HCT116 (cell line): Measurements from ENCODE around the gene NCOA6. TPM values are rescaled to one million over a fixed set of nuclear protein-coding genes. Genes with fewer than 3 reads are reported as not detected.

Source experiments
- ATAC-seq: fragments of 200-7000 bp; cut with Tn5 transposase; 2 replicates; pipeline ENCODE4 v1.9.1; 2020; ENCODE audit warnings: mild to moderate bottlenecking, moderate library complexity
- BruUV-seq: library from RNA; stranded (reverse); fragments of 400-500 nt; replicated peaks from 2 replicates; lab custom pipeline; 2021; lab: Mats Ljungman, UMichigan
- CTCF ChIA-PET: fragments of 300-600 bp; sonication (Branson Sonifier 250); formaldehyde crosslinking; loops from one replicate; lab custom pipeline; 2021; ENCODE audit warnings: antibody characterized with exemption; lab: Charles Lee
- POLR2A ChIA-PET: fragments of 300-600, 350-600 bp; sonication (Branson Sonifier 250); formaldehyde crosslinking; loops from one replicate; lab custom pipeline; 2021; ENCODE audit warnings: antibody characterized with exemption; lab: Charles Lee
- RAD21 ChIA-PET, 2 experiments: fragments of 300-600 bp; sonication (Branson Sonifier 250); formaldehyde crosslinking; loops; one replicate each; lab custom pipeline; 2023; ENCODE audit warnings: low total read pairs in 2 of 2; ENCODE audit not compliant: uncharacterized antibody in 2 of 2, unreplicated experiment in 2 of 2, low non-redundant PET in 1 of 2; lab: Charles Lee
- DNase-seq: peaks from one replicate; pipeline ENCODE4 v3.0.0-alpha.2; 2010; ENCODE audit warnings: low read depth, low spot score
- H2AFZ ChIP-seq: fragments of 200-600 bp; shearing (Covaris generic), sonication (generic); 2 replicates; pipeline ENCODE4 v1.6.1; 2017; ENCODE audit warnings: low read depth, mixed run types, mixed read lengths, antibody characterized with exemption, low read length; ENCODE audit not compliant: poor library complexity, severe bottlenecking
- H3K27ac ChIP-seq: 2 replicates; pipeline ENCODE4 v1.5.1; 2012; ENCODE audit warnings: low read depth, low read length
- H3K27me3 ChIP-seq: fragments of 200-600 bp; sonication (generic); 2 replicates; pipeline ENCODE4 v1.6.1; 2016; ENCODE audit warnings: mixed run types, low read length, mixed read lengths; ENCODE audit not compliant: insufficient read depth
- H3K36me3 ChIP-seq, 2 experiments: fragments of 200-500 bp in 1 of 2; fragments of 200-600 bp in 1 of 2; sonication (Bioruptor generic) in 1 of 2; sonication (generic) in 1 of 2; 2 replicates each; pipeline versions ENCODE4 v1.5.1 to v1.6.1; 2014 to 2016; ENCODE audit warnings: low read length in 2 of 2, inconsistent platforms in 1 of 2, mixed read lengths in 1 of 2, mixed run types in 1 of 2; ENCODE audit not compliant: insufficient read depth in 2 of 2, control insufficient read depth in 1 of 2
- H3K4me1 ChIP-seq, 2 experiments: fragments of 200-600 bp in 1 of 2; sonication (generic) in 1 of 2; 2 replicates each; pipeline versions ENCODE4 v1.5.1 to v1.6.1; 2012 to 2017; ENCODE audit warnings: low read length in 2 of 2, inconsistent platforms in 1 of 2, mild to moderate bottlenecking in 1 of 2, mixed read lengths in 1 of 2, mixed run types in 1 of 2, moderate library complexity in 1 of 2; ENCODE audit not compliant: insufficient read depth in 2 of 2, control insufficient read depth in 1 of 2
- H3K4me2 ChIP-seq: fragments of 200-600 bp; sonication (generic); 2 replicates; pipeline ENCODE4 v1.6.1; 2017; ENCODE audit warnings: mixed run types, low read length, mixed read lengths
- H3K4me3 ChIP-seq, 2 experiments: fragments of 200-600 bp in 1 of 2; sonication (generic) in 1 of 2; replicated peaks in 1 of 2; 2 replicates each; pipeline ENCODE4 v1.5.1; 2011 to 2016; ENCODE audit warnings: low read length in 2 of 2, control low read depth in 1 of 2, low read depth in 1 of 2, mild to moderate bottlenecking in 1 of 2, mixed read lengths in 1 of 2, mixed run types in 1 of 2
- H3K79me2 ChIP-seq: fragments of 200-600 bp; sonication (generic); 2 replicates; pipeline ENCODE4 v1.6.1; 2017; ENCODE audit warnings: mild to moderate bottlenecking, mixed run types, low read length, moderate library complexity, mixed read lengths; ENCODE audit not compliant: insufficient read depth
- H3K9ac ChIP-seq: fragments of 200-600 bp; sonication (generic); 2 replicates; pipeline ENCODE4 v1.6.1; 2016; ENCODE audit warnings: low read length, mixed read lengths
- H3K9me2 ChIP-seq: fragments of 200-600 bp; sonication (generic), shearing (Covaris generic); 2 replicates; pipeline ENCODE4 v1.6.1; 2017; ENCODE audit warnings: mixed run types, mild to moderate bottlenecking, moderate library complexity; ENCODE audit not compliant: insufficient read depth
- H3K9me3 ChIP-seq, 2 experiments: fragments of 200-500 bp in 1 of 2; fragments of 200-600 bp in 1 of 2; sonication (Bioruptor generic) in 1 of 2; sonication (generic) in 1 of 2; 2 replicates each; pipeline ENCODE4 v1.6.1; 2014 to 2017; ENCODE audit warnings: low read length in 2 of 2, mixed read lengths in 2 of 2, inconsistent platforms in 1 of 2, low read depth in 1 of 2, mild to moderate bottlenecking in 1 of 2, mixed run types in 1 of 2, moderate library complexity in 1 of 2; ENCODE audit not compliant: control insufficient read depth in 1 of 2, insufficient read depth in 1 of 2
- H4K20me1 ChIP-seq: fragments of 200-600 bp; sonication (generic), shearing (Covaris generic); 2 replicates; pipeline ENCODE4 v1.6.1; 2017; ENCODE audit warnings: mixed run types, mild to moderate bottlenecking, moderate library complexity; ENCODE audit not compliant: insufficient read depth
- CBX3 ChIP-seq: IDR thresholded peaks from 2 replicates; pipeline ENCODE4 v1.6.1; 2012; ENCODE audit warnings: low read depth
- ELF1 ChIP-seq: IDR thresholded peaks from 2 replicates; pipeline ENCODE4 v1.6.1; 2012; ENCODE audit warnings: low read depth, borderline replicate concordance
- EZH2 ChIP-seq: fragments of 200-600 bp; sonication (generic); IDR thresholded peaks from 2 replicates; pipeline ENCODE4 v1.6.1; 2017; ENCODE audit warnings: antibody characterized with exemption, mixed run types
- POLR2AphosphoS5 ChIP-seq: IDR thresholded peaks from 2 replicates; pipeline ENCODE4 v1.6.1; 2011; ENCODE audit warnings: mild to moderate bottlenecking, low read depth, low read length, moderate library complexity
- RAD21 ChIP-seq: IDR thresholded peaks from 2 replicates; pipeline ENCODE4 v1.6.1; 2012; ENCODE audit warnings: low read depth, mild to moderate bottlenecking
- SIN3A ChIP-seq: IDR thresholded peaks from 2 replicates; pipeline ENCODE4 v1.6.1; 2012; ENCODE audit warnings: low read depth
- SRF ChIP-seq: IDR thresholded peaks from 2 replicates; pipeline ENCODE4 v1.6.1; 2012; ENCODE audit warnings: low read depth
- TCF7L2 ChIP-seq: IDR thresholded peaks from 2 replicates; pipeline ENCODE4 v1.7.0; 2011; ENCODE audit warnings: borderline replicate concordance, inconsistent platforms; ENCODE audit not compliant: insufficient read depth, insufficient read length; ENCODE audit errors: extremely low read depth
- ZNF274 ChIP-seq: fragments of 200-500 bp; sonication (Bioruptor generic); IDR thresholded peaks from 2 replicates; pipeline ENCODE4 v1.6.1; 2014; ENCODE audit warnings: mild to moderate bottlenecking, low read depth, low read length, inconsistent platforms
- intact Hi-C: fragments of 100-400 bp; cut with micrococcal nuclease; formaldehyde crosslinking; loops from 2 replicates; pipeline ENCODE4 v1.10.0; 2022
- total RNA-seq: library from RNA; stranded (reverse); gene quantifications from one replicate; pipeline ENCODE4 v1.2.1, GENCODE V29; 2021; ENCODE audit not compliant: unreplicated experiment
- TF ChIP-seq, protein P1 (sequence below): IDR thresholded peaks from 2 replicates; pipeline ENCODE4 v1.6.1; 2012; ENCODE audit warnings: low read depth

The NCOA6 gene
- total RNA-seq, 1 experiment from 2014 or later = 24.8 TPM

DNA sequence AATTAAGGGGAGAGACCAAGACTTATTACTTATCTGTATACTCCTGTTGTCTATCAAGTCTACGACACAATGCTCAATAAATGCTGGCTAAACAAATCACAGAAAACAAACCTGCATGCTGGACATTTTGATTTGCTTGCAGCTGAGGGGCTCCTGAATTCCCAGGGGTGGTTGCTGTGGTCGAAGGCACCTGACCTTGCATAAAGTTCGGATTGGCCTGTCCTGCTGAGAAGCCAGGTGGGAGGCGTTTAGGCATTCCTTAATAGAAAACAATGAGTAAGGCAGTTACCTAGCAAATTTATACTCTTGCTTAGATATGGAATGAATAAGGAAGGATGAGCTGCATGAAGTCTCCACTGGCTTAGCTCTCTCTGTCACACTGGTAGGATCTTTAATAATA, 70.8 kb downstream of the NCOA6 start:
- Histone ChIP-seq H3K9me3 (no peaks in the 10 kb centered on the region), H3K79me2 (no peaks in the 10 kb centered on the region), H4K20me1 (no peaks in the 10 kb centered on the region), H3K9ac (no peak overlapping the region), H3K4me1 (no peaks in the 10 kb centered on the region), H3K4me3 (no peak overlapping the region), H3K27ac (no peak overlapping the region), H3K9me2 (no peaks in the 10 kb centered on the region), H3K36me3 (peaks cover 33 to 38% of the 10 kb centered on the region in 2 experiments), H2AFZ (no peak overlapping the region), H3K4me2 (no peak overlapping the region), H3K27me3 (no peaks in the 10 kb centered on the region)
- RAD21 ChIA-PET = no interaction called here
- no TSS peak for BruUV-seq
- DNase-seq (no peak), ATAC-seq (no peak)
- CTCF ChIA-PET = interaction anchor here (0.9 to 1.5 kb wide), 2 partner anchors 15 to 442 kb away, joined by 3 to 4 read pairs; no protein-coding TSS in a partner anchor
- POLR2A ChIA-PET = no interaction called here
- intact Hi-C loops = no loop called here
- TF ChIP-seq TCF7L2 (no peak), SIN3A (no peak), POLR2AphosphoS5 (no peak), ZNF274 (no peak), CBX3 (no peak), SRF (no peak), RAD21 (no peak), ELF1 (no peak), EZH2 (no peak)
- TF ChIP-seq, protein P1, sequence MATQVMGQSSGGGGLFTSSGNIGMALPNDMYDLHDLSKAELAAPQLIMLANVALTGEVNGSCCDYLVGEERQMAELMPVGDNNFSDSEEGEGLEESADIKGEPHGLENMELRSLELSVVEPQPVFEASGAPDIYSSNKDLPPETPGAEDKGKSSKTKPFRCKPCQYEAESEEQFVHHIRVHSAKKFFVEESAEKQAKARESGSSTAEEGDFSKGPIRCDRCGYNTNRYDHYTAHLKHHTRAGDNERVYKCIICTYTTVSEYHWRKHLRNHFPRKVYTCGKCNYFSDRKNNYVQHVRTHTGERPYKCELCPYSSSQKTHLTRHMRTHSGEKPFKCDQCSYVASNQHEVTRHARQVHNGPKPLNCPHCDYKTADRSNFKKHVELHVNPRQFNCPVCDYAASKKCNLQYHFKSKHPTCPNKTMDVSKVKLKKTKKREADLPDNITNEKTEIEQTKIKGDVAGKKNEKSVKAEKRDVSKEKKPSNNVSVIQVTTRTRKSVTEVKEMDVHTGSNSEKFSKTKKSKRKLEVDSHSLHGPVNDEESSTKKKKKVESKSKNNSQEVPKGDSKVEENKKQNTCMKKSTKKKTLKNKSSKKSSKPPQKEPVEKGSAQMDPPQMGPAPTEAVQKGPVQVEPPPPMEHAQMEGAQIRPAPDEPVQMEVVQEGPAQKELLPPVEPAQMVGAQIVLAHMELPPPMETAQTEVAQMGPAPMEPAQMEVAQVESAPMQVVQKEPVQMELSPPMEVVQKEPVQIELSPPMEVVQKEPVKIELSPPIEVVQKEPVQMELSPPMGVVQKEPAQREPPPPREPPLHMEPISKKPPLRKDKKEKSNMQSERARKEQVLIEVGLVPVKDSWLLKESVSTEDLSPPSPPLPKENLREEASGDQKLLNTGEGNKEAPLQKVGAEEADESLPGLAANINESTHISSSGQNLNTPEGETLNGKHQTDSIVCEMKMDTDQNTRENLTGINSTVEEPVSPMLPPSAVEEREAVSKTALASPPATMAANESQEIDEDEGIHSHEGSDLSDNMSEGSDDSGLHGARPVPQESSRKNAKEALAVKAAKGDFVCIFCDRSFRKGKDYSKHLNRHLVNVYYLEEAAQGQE = no peak
